H1 (cell line): ENCODE measurements around the gene KRTAP21-3. TPM values are rescaled to one million over a fixed set of nuclear protein-coding genes. Genes with fewer than 3 reads are reported as not detected.

Experiments used
- CTCF ChIA-PET: fragments of 300-600 bp; sonication (Branson Sonifier 250); formaldehyde crosslinking; loops from one replicate; lab custom pipeline; 2021; ENCODE audit not compliant: partially characterized antibody; lab: Charles Lee
- POLR2A ChIA-PET: fragments of 300-600 bp; sonication (Branson Sonifier 250); formaldehyde crosslinking; loops from one replicate; lab custom pipeline; 2021; ENCODE audit warnings: inconsistent platforms; ENCODE audit not compliant: partially characterized antibody; lab: Charles Lee
- DNase-seq, 2 experiments: peaks; one replicate each; pipeline versions ENCODE4 v3.0.0 to v3.0.0-alpha.2; 2010 to 2022; ENCODE audit warnings: low spot score in 2 of 2, low read depth in 1 of 2, mixed read lengths in 1 of 2
- FAIRE-seq: peaks from 2 replicates; lab custom pipeline; 2011; peaks lifted over from hg19 to GRCh38; lab: Jason Lieb, UNC
- H2AFZ ChIP-seq: 2 replicates; pipeline ENCODE4 v1.8.1; 2012; ENCODE audit warnings: low read length, inconsistent platforms
- H2AK5ac ChIP-seq: 2 replicates; pipeline ENCODE4 v1.6.1; 2013; ENCODE audit warnings: low read depth, low read length
- H2BK120ac ChIP-seq: replicated peaks from 2 replicates; pipeline ENCODE3; 2013; ENCODE audit warnings: low read depth, low read length, inconsistent platforms
- H2BK12ac ChIP-seq: 2 replicates; pipeline ENCODE4 v1.6.1; 2013; ENCODE audit warnings: low read depth, low read length
- H2BK15ac ChIP-seq: 2 replicates; pipeline ENCODE4 v1.6.1; 2013; ENCODE audit warnings: low read length
- H2BK20ac ChIP-seq: 2 replicates; pipeline ENCODE4 v1.6.1; 2013; ENCODE audit warnings: low read length
- H2BK5ac ChIP-seq: 2 replicates; pipeline ENCODE4 v1.6.1; 2013; ENCODE audit warnings: low read depth, low read length
- H3K14ac ChIP-seq: 2 replicates; pipeline ENCODE4 v1.6.1; 2013; ENCODE audit warnings: inconsistent platforms; ENCODE audit not compliant: insufficient read length
- H3K18ac ChIP-seq: 2 replicates; pipeline ENCODE4 v1.6.1; 2013; ENCODE audit warnings: low read length; ENCODE audit errors: extremely low read depth
- H3K23ac ChIP-seq: 2 replicates; pipeline ENCODE4 v1.6.1; 2013; ENCODE audit warnings: inconsistent platforms; ENCODE audit not compliant: insufficient read length
- H3K23me2 ChIP-seq: 2 replicates; pipeline ENCODE4 v1.6.1; 2013; ENCODE audit warnings: low read depth, low read length
- H3K27ac ChIP-seq: 2 replicates; pipeline ENCODE4 v1.6.1; 2011; ENCODE audit warnings: low read depth, low read length, inconsistent platforms
- H3K27me3 ChIP-seq, 4 experiments: replicated peaks in 1 of 4; 1 replicate in 1 of 4; 2 replicates in 3 of 4; pipeline versions ENCODE4 v1.6.1 to v1.8.1; 2011 to 2013; ENCODE audit warnings: low read length in 3 of 4, mild to moderate bottlenecking in 3 of 4, inconsistent platforms in 2 of 4, mixed read lengths in 2 of 4, moderate library complexity in 1 of 4; ENCODE audit not compliant: control insufficient read depth in 3 of 4, insufficient read depth in 3 of 4; ENCODE audit errors: extremely low read depth in 1 of 4
- H3K36me3 ChIP-seq, 4 experiments: 2 replicates each; pipeline versions ENCODE4 v1.6.1 to v1.8.1; 2011 to 2013; ENCODE audit warnings: mild to moderate bottlenecking in 4 of 4, low read length in 3 of 4, moderate library complexity in 2 of 4, control low read depth in 1 of 4, inconsistent platforms in 1 of 4; ENCODE audit not compliant: insufficient read depth in 4 of 4, control insufficient read depth in 2 of 4
- H3K4ac ChIP-seq: replicated peaks from 2 replicates; pipeline ENCODE3; 2013; ENCODE audit warnings: low read length, low read depth, mixed read lengths, inconsistent platforms; ENCODE audit not compliant: insufficient read length
- H3K4me1 ChIP-seq, 4 experiments: replicated peaks in 1 of 4; 1 replicate in 1 of 4; 2 replicates in 3 of 4; pipeline versions ENCODE4 v1.6.1 to v1.8.1; 2011 to 2013; ENCODE audit warnings: low read length in 3 of 4, inconsistent platforms in 2 of 4, mixed read lengths in 1 of 4; ENCODE audit not compliant: insufficient read depth in 4 of 4, control insufficient read depth in 3 of 4
- H3K4me2 ChIP-seq, 2 experiments: 2 replicates each; pipeline versions ENCODE4 v1.6.1 to v1.8.1; 2011 to 2013; ENCODE audit warnings: low read depth in 2 of 2, low read length in 2 of 2, control low read depth in 1 of 2, inconsistent platforms in 1 of 2, mild to moderate bottlenecking in 1 of 2; ENCODE audit not compliant: insufficient read depth in 1 of 2
- H3K4me3 ChIP-seq, 4 experiments: fragments of 200-600, 300-600 bp in 1 of 4; sonication (generic), shearing (Covaris generic), sonication (Bioruptor Twin) in 1 of 4; 2 replicates each; pipeline versions ENCODE4 v1.5.1 to v1.8.1; 2011 to 2016; ENCODE audit warnings: low read length in 4 of 4, low read depth in 3 of 4, control low read depth in 2 of 4, inconsistent platforms in 2 of 4, mild to moderate bottlenecking in 2 of 4, mixed read lengths in 1 of 4, moderate library complexity in 1 of 4; ENCODE audit not compliant: insufficient read depth in 2 of 4; ENCODE audit errors: extremely low read depth in 1 of 4
- H3K56ac ChIP-seq: replicated peaks from 2 replicates; pipeline ENCODE3; 2013; ENCODE audit warnings: low read depth, mild to moderate bottlenecking, mixed read lengths, low read length, inconsistent platforms; ENCODE audit not compliant: insufficient read length
- H3K79me1 ChIP-seq: 2 replicates; pipeline ENCODE4 v1.6.1; 2013; ENCODE audit warnings: low read depth, low read length, control low read depth
- H3K79me2 ChIP-seq, 2 experiments: 2 replicates each; pipeline versions ENCODE4 v1.6.1 to v1.8.1; 2012 to 2013; ENCODE audit warnings: low read length in 2 of 2, mild to moderate bottlenecking in 2 of 2, inconsistent platforms in 1 of 2; ENCODE audit not compliant: insufficient read depth in 2 of 2, control insufficient read depth in 1 of 2
- H3K9ac ChIP-seq, 4 experiments: replicated peaks in 1 of 4; 1 replicate in 1 of 4; 2 replicates in 3 of 4; pipeline versions ENCODE4 v1.6.1 to v1.8.1; 2011 to 2013; ENCODE audit warnings: low read depth in 3 of 4, low read length in 3 of 4, control low read depth in 2 of 4, mild to moderate bottlenecking in 2 of 4, moderate library complexity in 2 of 4, inconsistent platforms in 1 of 4; ENCODE audit errors: extremely low read depth in 1 of 4
- H3K9me3 ChIP-seq, 2 experiments: 2 replicates each; pipeline versions ENCODE4 v1.6.1 to v1.8.1; 2012 to 2013; ENCODE audit warnings: mild to moderate bottlenecking in 2 of 2, moderate library complexity in 2 of 2, control low read depth in 1 of 2, inconsistent platforms in 1 of 2, low read depth in 1 of 2, low read length in 1 of 2, mixed read lengths in 1 of 2; ENCODE audit not compliant: insufficient read depth in 2 of 2
- H4K20me1 ChIP-seq, 2 experiments: replicated peaks in 1 of 2; 2 replicates each; pipeline versions ENCODE3 to v1.8.1; 2011 to 2013; ENCODE audit warnings: inconsistent platforms in 2 of 2, low read length in 2 of 2, mild to moderate bottlenecking in 1 of 2; ENCODE audit not compliant: insufficient read depth in 2 of 2, control insufficient read depth in 1 of 2
- H4K5ac ChIP-seq: 2 replicates; pipeline ENCODE4 v1.6.1; 2013; ENCODE audit warnings: low read length, low read depth, mixed read lengths, inconsistent platforms; ENCODE audit not compliant: insufficient read length
- H4K8ac ChIP-seq: 2 replicates; pipeline ENCODE4 v1.8.0; 2013; ENCODE audit warnings: mild to moderate bottlenecking, moderate library complexity, low read length, inconsistent platforms; ENCODE audit not compliant: insufficient read depth; ENCODE audit errors: extremely low read depth
- H4K91ac ChIP-seq: replicated peaks from 2 replicates; pipeline ENCODE3; 2013; ENCODE audit warnings: low read length, mixed read lengths, inconsistent platforms; ENCODE audit not compliant: insufficient read length
- BCL11A ChIP-seq, 2 experiments: IDR thresholded peaks; one replicate each; pipeline ENCODE4 v1.6.1; 2011; ENCODE audit warnings: low read depth in 2 of 2, low read length in 2 of 2, mild to moderate bottlenecking in 2 of 2
- FOSL1 ChIP-seq: IDR thresholded peaks from 2 replicates; pipeline ENCODE4 v1.6.1; 2011; ENCODE audit warnings: mild to moderate bottlenecking, low read depth, low read length, moderate library complexity; ENCODE audit not compliant: insufficient read depth
- GTF2F1 ChIP-seq: IDR thresholded peaks from 2 replicates; pipeline ENCODE4 v1.6.1; 2012; ENCODE audit warnings: low read depth, low read length, improper control_type of control experiment, borderline replicate concordance
- HDAC6 ChIP-seq: IDR thresholded peaks from one replicate; pipeline ENCODE4 v1.7.1; 2012; ENCODE audit warnings: low read depth, mild to moderate bottlenecking, inconsistent platforms, low read length, moderate library complexity
- KDM1A ChIP-seq: fragments of 200-600, 300-600 bp; sonication (generic); IDR thresholded peaks from 2 replicates; pipeline ENCODE4 v1.7.1; 2016; ENCODE audit warnings: mild to moderate bottlenecking, low read length, borderline replicate concordance
- MAFK ChIP-seq: IDR thresholded peaks from 2 replicates; pipeline ENCODE4 v1.6.1; 2012; ENCODE audit warnings: low read depth, mild to moderate bottlenecking, improper control_type of control experiment, low read length
- NANOG ChIP-seq: IDR thresholded peaks from 2 replicates; pipeline ENCODE4 v1.6.1; 2011; ENCODE audit warnings: low read length, low read depth, mild to moderate bottlenecking, inconsistent platforms; ENCODE audit not compliant: insufficient read depth, poor library complexity, severe bottlenecking
- POLR2A ChIP-seq, 2 experiments: IDR thresholded peaks; 1 replicate in 1 of 2; 2 replicates in 1 of 2; pipeline ENCODE4 v1.6.1; 2011; ENCODE audit warnings: low read depth in 2 of 2, low read length in 2 of 2, mild to moderate bottlenecking in 2 of 2; ENCODE audit errors: control extremely low read depth in 1 of 2
- POU5F1 ChIP-seq: IDR thresholded peaks from 2 replicates; pipeline ENCODE4 v1.6.1; 2011; ENCODE audit warnings: low read depth, mild to moderate bottlenecking, low read length, moderate library complexity
- RFX5 ChIP-seq: IDR thresholded peaks from 2 replicates; pipeline ENCODE4 v1.6.1; 2011; ENCODE audit warnings: low read depth, low read length, improper control_type of control experiment, borderline replicate concordance
- SAP30 ChIP-seq: fragments of 300-600 bp; sonication (generic); IDR thresholded peaks from 2 replicates; pipeline ENCODE4 v1.7.1; 2012; ENCODE audit warnings: low read length, moderate library complexity, mild to moderate bottlenecking, inconsistent platforms; ENCODE audit not compliant: insufficient read depth, insufficient replicate concordance
- SIX5 ChIP-seq: IDR thresholded peaks from 2 replicates; pipeline ENCODE4 v1.6.1; 2011; ENCODE audit warnings: mild to moderate bottlenecking, low read depth, low read length
- TBP ChIP-seq: IDR thresholded peaks from 2 replicates; pipeline ENCODE4 v1.6.1; 2011; ENCODE audit warnings: low read depth, low read length, improper control_type of control experiment
- TEAD4 ChIP-seq: IDR thresholded peaks from 2 replicates; pipeline ENCODE4 v1.6.1; 2012; ENCODE audit warnings: low read depth, low read length, inconsistent platforms, mixed read lengths
- WGBS, 2 experiments: shearing (Covaris generic) in 1 of 2; methylation state at CpG; one replicate each; pipeline versions ENCODE4 v1.1.6 to v1.1.7; 2013 to 2015; ENCODE audit warnings: low lambda C conversion rate in 2 of 2, mixed read lengths in 2 of 2, inconsistent platforms in 1 of 2, low coverage in 1 of 2, missing lambda C conversion rate in 1 of 2; ENCODE audit not compliant: insufficient replicate concordance in 2 of 2, insufficient coverage in 1 of 2, insufficient read length in 1 of 2; ENCODE audit errors: extremely low coverage in 1 of 2, missing lambda C conversion rate in 1 of 2; 5-methylcytosine and 5-hydroxymethylcytosine counted together
- polyA plus RNA-seq, 7 experiments: library from polyadenylated mRNA; depleted of rRNA in 3 of 7; stranded (reverse) in 5 of 7; unstranded in 2 of 7; fragments of >200 nt in 5 of 7; fragments of 200-250 nt in 2 of 7; gene quantifications; 1 replicate in 5 of 7; 2 replicates in 1 of 7; 4 replicates in 1 of 7; pipeline versions ENCODE4 v1.2.1 to v1.2.3, GENCODE V29; 2011 to 2013; ENCODE audit warnings: missing spikeins in 2 of 7, mixed read lengths in 2 of 7
- total RNA-seq: library from RNA; stranded (reverse); fragmentation: NEBNext Ultra II Directional; extraction: Animal tissue kit (Norgen Biotek cat#: 25700); gene quantifications from 2 replicates; pipeline ENCODE4 v1.2.1, GENCODE V29; 2021

KRTAP21-3 gene
- total and polyA plus RNA-seq, 2 of the 8 experiments (the other 6 are each of a cell fraction or from before 2014, with no cell fraction given): not detected

- Histone ChIP-seq H3K56ac (no peak overlapping the region), H4K8ac (no peak overlapping the region), H4K20me1 (no peaks in the 10 kb centered on the region), H3K36me3 (no peaks in the 10 kb centered on the region), H2BK20ac (no peak overlapping the region), H3K4me3 (no peak overlapping the region), H3K18ac (no peak overlapping the region), H3K79me1 (no peaks in the 10 kb centered on the region), H3K27me3 (no peaks in the 10 kb centered on the region), H2BK5ac (no peak overlapping the region), H3K23ac (no peak overlapping the region), H3K79me2 (no peaks in the 10 kb centered on the region), H2AK5ac (no peak overlapping the region), H3K4ac (no peak overlapping the region), H4K91ac (no peak overlapping the region), H3K4me1 (peaks cover 0 to 4% (median 0%) of the 10 kb centered on the region in 4 experiments; a peak in 2 of 7 replicates), H2BK15ac (no peak overlapping the region), H4K5ac (no peak overlapping the region), H2AFZ (no peak overlapping the region), H3K9ac (no peak overlapping the region), H3K23me2 (no peaks in the 10 kb centered on the region), H3K14ac (no peak overlapping the region), H3K4me2 (no peak overlapping the region), H3K27ac (no peak overlapping the region), H2BK12ac (no peak overlapping the region), H3K9me3 (no peaks in the 10 kb centered on the region), H2BK120ac (no peak overlapping the region)
- DNase-seq: no peak
- ChIA-PET CTCF (interaction anchor here (1.1 kb wide), 1 partner anchor 15 kb away, joined by 3 read pairs; no protein-coding TSS in a partner anchor), POLR2A (no interaction called here)
- FAIRE-seq: no peak
- WGBS, 2 experiments: 95% methylated on average over 2 of the region's 2 CpGs; no CpG with 5 or more reads in 1 of the 2 experiments
- TF ChIP-seq SIX5 (no peak), KDM1A (no peak), TEAD4 (no peak), TBP (no peak), POLR2A (IDR thresholded peaks at IDR 0.05; ENCODE audit: control extremely low read depth in 1 of 2, low read depth in 2 of 2, low read length in 2 of 2) (no peak), SAP30 (no peak), POU5F1 (no peak), NANOG (no peak), HDAC6 (no peak), BCL11A (IDR thresholded peaks at IDR 0.05; ENCODE audit: low read depth in 2 of 2, low read length in 2 of 2) (no peak), MAFK (no peak), RFX5 (no peak), FOSL1 (no peak), GTF2F1 (no peak)
These were observed 45.5 kb downstream of the KRTAP21-3 start for GRCh38 chr21:30672985-30673650.
